Coronary artery (tissue), 2 donors: ENCODE measurements around the gene GABBR2.

Experiments used
- DNase-seq: peaks from one replicate; pipeline ENCODE4 v3.0.0-alpha.2; 2017; ENCODE audit warnings: low spot score
- H3K27ac ChIP-seq, 2 donors: fragments of 200-600 bp; sonication (generic); one replicate each; pipeline ENCODE4 v1.5.1; 2016 to 2019
- H3K4me3 ChIP-seq: fragments of 200-600 bp; sonication (generic); 2 replicates; pipeline ENCODE4 v1.5.1; 2016; ENCODE audit warnings: mild to moderate bottlenecking, moderate library complexity
- CTCF ChIP-seq: fragments of 200-600 bp; sonication (generic); IDR thresholded peaks from one replicate; pipeline ENCODE4 v1.5.1; 2019; ENCODE audit warnings: antibody characterized with exemption

The GABBR2 gene

GRCh38 chr9:98306384-98307145, 402.2 kb downstream of the GABBR2 start:
- TF ChIP-seq CTCF = no peak
- Histone ChIP-seq H3K27ac (no peak overlapping the region), H3K4me3 (no peak overlapping the region)
- DNase-seq = no peak

- no peak for TF ChIP-seq CTCF
- Histone ChIP-seq H3K27ac (no peak overlapping the region), H3K4me3 (no peak overlapping the region)
- DNase-seq = no peak
These were observed 404.4 kb downstream of the GABBR2 start for GRCh38 chr9:98304381-98304780.

- no peak for TF ChIP-seq CTCF
- H3K4me3 ChIP-seq = no peak overlapping the region
- no peak for DNase-seq
- H3K27ac ChIP-seq = no peak overlapping the region
These were observed 405.1 kb downstream of the GABBR2 start for GRCh38 chr9:98303633-98304125.

- no peak for TF ChIP-seq CTCF
- no peak overlapping the region for H3K4me3 ChIP-seq
- DNase-seq = no peak
- H3K27ac ChIP-seq = no peak overlapping the region
These were observed 405.6 kb downstream of the GABBR2 start for GRCh38 chr9:98302938-98303632.

GRCh38 chr9:98302150-98302549, 406.6 kb downstream of the GABBR2 start:
- H3K27ac ChIP-seq = no peak overlapping the region
- no peak for TF ChIP-seq CTCF
- H3K4me3 ChIP-seq = no peak overlapping the region
- no peak for DNase-seq

- DNase-seq = no peak
- H3K27ac ChIP-seq = no peak overlapping the region
- no peak for TF ChIP-seq CTCF
- H3K4me3 ChIP-seq = no peak overlapping the region
These were observed 408.1 kb downstream of the GABBR2 start for GRCh38 chr9:98300611-98301010.

- TF ChIP-seq CTCF = no peak
- DNase-seq = no peak
These were observed 410.3 kb downstream of the GABBR2 start for GRCh38 chr9:98298476-98298875.

More at GRCh38 chr9:98298476-98298875, 410.3 kb downstream of the GABBR2 start:
- H3K4me3 ChIP-seq = no peak overlapping the region
- H3K27ac ChIP-seq = no peak overlapping the region
